OCI-LY3 (cell line): ENCODE results near the gene HELZ2.

Experiments used
- EZH2phosphoT487 ChIP-seq: fragments of 200-600 bp; shearing (Covaris generic); IDR thresholded peaks from 2 replicates; pipeline ENCODE4 v1.6.1; 2018; ENCODE audit warnings: antibody characterized with exemption, mixed run types, low read depth
- TF ChIP-seq, protein P1 (sequence below): fragments of 200-600, 300-600 bp; sonication (generic); IDR thresholded peaks from 2 replicates; pipeline ENCODE4 v1.5.1; 2014; ENCODE audit warnings: antibody characterized with exemption, low read length, low read depth

DNA sequence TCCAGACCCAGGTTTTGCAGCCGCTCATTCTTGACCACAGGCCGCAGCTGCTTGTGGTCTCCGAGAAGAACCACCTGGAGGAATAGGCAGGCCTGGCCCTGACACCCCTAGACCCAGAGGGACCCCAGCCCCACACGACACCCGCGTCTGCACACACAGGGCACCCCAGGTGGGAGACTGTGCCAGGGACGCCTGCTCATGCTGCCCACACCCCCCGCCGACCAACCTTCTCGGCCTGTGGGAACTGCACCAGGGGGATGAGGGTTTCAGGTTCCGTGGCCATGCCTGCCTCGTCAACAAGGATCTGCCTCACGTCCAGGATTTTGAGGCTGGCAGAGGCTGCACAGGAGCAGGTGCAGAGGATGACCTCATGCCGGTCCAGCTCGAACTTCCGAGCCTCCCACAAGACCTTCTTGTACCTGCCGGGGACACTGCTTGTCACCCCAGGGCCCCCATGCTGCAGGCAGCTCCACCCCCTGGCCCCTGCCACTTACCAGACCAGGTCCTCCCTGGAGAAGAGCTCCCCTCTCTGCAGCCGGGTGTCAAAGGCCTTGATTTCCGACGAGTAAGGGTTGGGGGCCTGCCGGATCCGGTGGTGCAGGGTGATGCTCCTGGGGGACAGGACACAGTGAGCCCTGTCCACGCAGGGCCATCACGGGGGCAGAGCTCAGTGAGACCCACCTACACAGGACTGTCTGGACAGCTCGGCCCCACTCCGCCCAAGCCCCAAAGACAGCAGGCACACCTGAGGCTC is 13.0 kb downstream of the HELZ2 start:
- TF ChIP-seq, protein P1, sequence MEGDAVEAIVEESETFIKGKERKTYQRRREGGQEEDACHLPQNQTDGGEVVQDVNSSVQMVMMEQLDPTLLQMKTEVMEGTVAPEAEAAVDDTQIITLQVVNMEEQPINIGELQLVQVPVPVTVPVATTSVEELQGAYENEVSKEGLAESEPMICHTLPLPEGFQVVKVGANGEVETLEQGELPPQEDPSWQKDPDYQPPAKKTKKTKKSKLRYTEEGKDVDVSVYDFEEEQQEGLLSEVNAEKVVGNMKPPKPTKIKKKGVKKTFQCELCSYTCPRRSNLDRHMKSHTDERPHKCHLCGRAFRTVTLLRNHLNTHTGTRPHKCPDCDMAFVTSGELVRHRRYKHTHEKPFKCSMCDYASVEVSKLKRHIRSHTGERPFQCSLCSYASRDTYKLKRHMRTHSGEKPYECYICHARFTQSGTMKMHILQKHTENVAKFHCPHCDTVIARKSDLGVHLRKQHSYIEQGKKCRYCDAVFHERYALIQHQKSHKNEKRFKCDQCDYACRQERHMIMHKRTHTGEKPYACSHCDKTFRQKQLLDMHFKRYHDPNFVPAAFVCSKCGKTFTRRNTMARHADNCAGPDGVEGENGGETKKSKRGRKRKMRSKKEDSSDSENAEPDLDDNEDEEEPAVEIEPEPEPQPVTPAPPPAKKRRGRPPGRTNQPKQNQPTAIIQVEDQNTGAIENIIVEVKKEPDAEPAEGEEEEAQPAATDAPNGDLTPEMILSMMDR, result no peak
- TF ChIP-seq EZH2phosphoT487, result no peak
